ENCODE data around the gene OR4D9. TPM values are rescaled to one million over a fixed set of nuclear protein-coding genes. Genes with fewer than 3 reads are reported as not detected.

The OR4D9 gene
- polyA plus RNA-seq, 1 of the 3 experiments (the other 2 are of a cell fraction): not detected

GRCh38 chr11:59562292-59562691 is 51.0 kb downstream of the OR4D9 start:
- no peak for DNase-seq
- TF ChIP-seq TCF12 (IDR thresholded peaks at IDR 0.05) (no peak), USF1 (IDR thresholded peaks at IDR 0.05; ENCODE audit: borderline replicate concordance, low read depth) (no peak), SMC3 (IDR thresholded peaks at IDR 0.05; ENCODE audit: low read depth, low read length) (no peak), CTCF (IDR thresholded peaks at IDR 0.05) (no peak), MAX (IDR thresholded peaks at IDR 0.05; ENCODE audit: low read depth) (no peak), EP300 (IDR thresholded peaks at IDR 0.05; ENCODE audit: borderline replicate concordance in 1 of 2, low read depth in 1 of 2, low read length in 1 of 2) (no peak), MEF2A (IDR thresholded peaks at IDR 0.05; ENCODE audit: borderline replicate concordance, low read depth) (no peak)
- peaks cover 57% of the 10 kb centered on the region for H3F3A ChIP-seq (replicated peaks; ENCODE audit: insufficient read depth)
- H3K9me3 ChIP-seq: no peaks in the 10 kb centered on the region
- WGBS (ENCODE audit: low lambda C conversion rate): 83% methylated on average over 3 of the region's 3 CpGs
- no peaks in the 10 kb centered on the region for H4K20me1 ChIP-seq (ENCODE audit: insufficient read depth)
- no peaks in the 10 kb centered on the region for H3K27me3 ChIP-seq (ENCODE audit: insufficient read depth)
- H3K36me3 ChIP-seq (replicated peaks in 1 of 2; ENCODE audit: control insufficient read depth in 1 of 2, insufficient read depth in 2 of 2, low read length in 1 of 2): no peaks in the 10 kb centered on the region
- no peaks in the 10 kb centered on the region for H3K79me2 ChIP-seq (ENCODE audit: insufficient read depth)
- ChIA-PET CTCF (interaction anchor here (3.7 kb wide), 1 partner anchor 12 kb away, joined by 17 read pairs; no protein-coding TSS in a partner anchor), POLR2A (no interaction called here)
- H3K4me2 ChIP-seq: no peak overlapping the region
- no peak overlapping the region for H3K4me3 ChIP-seq (ENCODE audit: low read depth in 2 of 2, low read length in 1 of 2)
- H3K4me1 ChIP-seq (ENCODE audit: control insufficient read depth in 1 of 2, insufficient read depth in 2 of 2, low read depth in 1 of 2, low read length in 1 of 2): peaks cover 0 to 5% of the 10 kb centered on the region in 2 experiments; a peak in 2 of 4 replicates
- no peaks in the 10 kb centered on the region for H3K9me2 ChIP-seq
- no peak overlapping the region for H3K9ac ChIP-seq
- H3K27ac ChIP-seq (ENCODE audit: low read depth in 2 of 2, low read length in 1 of 2): no peak overlapping the region
- no peak overlapping the region for H2AFZ ChIP-seq (ENCODE audit: low read depth)

Other genes starting within 250 kb of the OR4D9 start
- not detected in 2 replicates for gene OR5AN1, start 152.6 kb upstream of the OR4D9 start, polyA plus RNA-seq (2012; rRNA removed)
- gene OR5A2, start 85.1 kb upstream of the OR4D9 start, polyA plus RNA-seq (2012; rRNA removed): not detected in 2 replicates
- not detected in 2 replicates for gene OR5A1, start 75.1 kb upstream of the OR4D9 start, polyA plus RNA-seq (2012; rRNA removed)
- not detected in 2 replicates for gene OR4D6, start 54.6 kb upstream of the OR4D9 start, polyA plus RNA-seq (2012; rRNA removed)
- not detected in 2 replicates for gene OR4D10, start 38.2 kb upstream of the OR4D9 start, polyA plus RNA-seq (2012; rRNA removed)
- not detected in 2 replicates for gene OR4D11, start 8.0 kb upstream of the OR4D9 start, polyA plus RNA-seq (2012; rRNA removed)
- gene OSBP, start 104.2 kb downstream of the OR4D9 start, polyA plus RNA-seq (2012; rRNA removed): 11.8 and 12.1 TPM in 2 replicates
- gene PATL1, start 157.5 kb downstream of the OR4D9 start, polyA plus RNA-seq (2012; rRNA removed): 20.5 and 22.0 TPM in 2 replicates
- gene OR10V1, start 202.3 kb downstream of the OR4D9 start, polyA plus RNA-seq (2012; rRNA removed): not detected in 2 replicates
- gene STX3, start 243.8 kb downstream of the OR4D9 start, polyA plus RNA-seq (2012; rRNA removed): 21.4 and 26.6 TPM in 2 replicates